ENCODE data around the gene BACH2. TPM values are rescaled to one million over a fixed set of nuclear protein-coding genes. Genes with fewer than 3 reads are reported as not detected.
A peak's percentile ranks its signal among the peaks of the same experiment; 100 is the strongest.
"Not testable (repeated sequence)": the region's sequence is repeated elsewhere in the genome, so short reads cannot be mapped to it uniquely, and the experiment has no call there.

BACH2 gene
- total RNA-seq, 2 experiments from 2014 or later = 60.7 to 66.9 TPM

GRCh38 chr6:90062667-90063066 is 234.0 kb downstream of the BACH2 start:
- Mint-ChIP-seq H3K4me1 (ENCODE audit: low read depth) (peaks cover 53% of the 10 kb centered on the region), H3K27me3 (no peaks in the 10 kb centered on the region), H3K36me3 (ENCODE audit: low read depth) (peaks cover 60% of the 10 kb centered on the region), H3K9me3 (peaks cover 9% of the 10 kb centered on the region), H3K27ac (no peak overlapping the region), H3K4me3 (no peak overlapping the region)
- ChIA-PET POLR2A (interaction anchor here (0.6 to 2.5 kb wide), 4 partner anchors 14 to 176 kb away, joined by 3 to 9 read pairs (median 3); no protein-coding TSS in a partner anchor), CTCF (interaction anchor here (0.7 to 2.5 kb wide), 4 partner anchors 51 to 122 kb away, joined by 3 to 10 read pairs (median 3); no protein-coding TSS in a partner anchor)
- TF ChIP-seq, protein P1, sequence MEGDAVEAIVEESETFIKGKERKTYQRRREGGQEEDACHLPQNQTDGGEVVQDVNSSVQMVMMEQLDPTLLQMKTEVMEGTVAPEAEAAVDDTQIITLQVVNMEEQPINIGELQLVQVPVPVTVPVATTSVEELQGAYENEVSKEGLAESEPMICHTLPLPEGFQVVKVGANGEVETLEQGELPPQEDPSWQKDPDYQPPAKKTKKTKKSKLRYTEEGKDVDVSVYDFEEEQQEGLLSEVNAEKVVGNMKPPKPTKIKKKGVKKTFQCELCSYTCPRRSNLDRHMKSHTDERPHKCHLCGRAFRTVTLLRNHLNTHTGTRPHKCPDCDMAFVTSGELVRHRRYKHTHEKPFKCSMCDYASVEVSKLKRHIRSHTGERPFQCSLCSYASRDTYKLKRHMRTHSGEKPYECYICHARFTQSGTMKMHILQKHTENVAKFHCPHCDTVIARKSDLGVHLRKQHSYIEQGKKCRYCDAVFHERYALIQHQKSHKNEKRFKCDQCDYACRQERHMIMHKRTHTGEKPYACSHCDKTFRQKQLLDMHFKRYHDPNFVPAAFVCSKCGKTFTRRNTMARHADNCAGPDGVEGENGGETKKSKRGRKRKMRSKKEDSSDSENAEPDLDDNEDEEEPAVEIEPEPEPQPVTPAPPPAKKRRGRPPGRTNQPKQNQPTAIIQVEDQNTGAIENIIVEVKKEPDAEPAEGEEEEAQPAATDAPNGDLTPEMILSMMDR (IDR thresholded peaks at IDR 0.05) = no peak
- DNase-seq = no peak
- ATAC-seq = no peak
- intact Hi-C loops (cut with micrococcal nuclease) = no loop called here

DNA sequence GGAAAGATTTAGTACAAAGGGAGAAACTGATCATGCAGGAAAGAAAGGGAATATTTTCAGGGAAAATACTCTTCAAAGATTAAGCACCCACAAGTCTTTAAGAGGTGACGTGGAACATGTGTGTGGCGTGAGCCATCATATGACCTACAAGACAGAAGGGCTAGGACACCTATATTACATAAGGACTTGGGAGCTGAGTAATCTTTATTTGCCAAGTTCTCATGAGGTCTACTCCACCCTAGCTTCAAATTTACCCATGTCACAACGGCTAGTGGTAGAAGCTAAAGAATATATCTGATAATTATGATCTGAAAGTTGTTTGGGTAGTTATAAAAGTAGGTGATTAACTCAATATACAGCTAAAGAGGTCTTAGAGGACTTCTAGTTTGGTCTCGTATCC is 234.6 kb downstream of the BACH2 start:
- H3K27me3 Mint-ChIP-seq = no peaks in the 10 kb centered on the region
- peaks cover 60% of the 10 kb centered on the region for H3K36me3 Mint-ChIP-seq (ENCODE audit: low read depth)
- no peak overlapping the region for H3K27ac Mint-ChIP-seq
- intact Hi-C loops (cut with micrococcal nuclease) = no loop called here
- H3K9me3 Mint-ChIP-seq = peaks cover 11% of the 10 kb centered on the region
- peaks cover 52% of the 10 kb centered on the region for H3K4me1 Mint-ChIP-seq (ENCODE audit: low read depth)
- TF ChIP-seq, protein P1 (IDR thresholded peaks at IDR 0.05) = no peak
- ATAC-seq (no peak), DNase-seq (no peak)
- H3K4me3 Mint-ChIP-seq = no peak overlapping the region
- CTCF ChIA-PET = interaction anchor here (0.8 to 2.5 kb wide), 4 partner anchors 9 to 121 kb away, joined by 3 to 10 read pairs (median 3); no protein-coding TSS in a partner anchor
- POLR2A ChIA-PET = interaction anchor here (1.0 to 2.5 kb wide), 5 partner anchors 11 to 55 kb away, joined by 3 to 9 read pairs (median 5); no protein-coding TSS in a partner anchor

DNA sequence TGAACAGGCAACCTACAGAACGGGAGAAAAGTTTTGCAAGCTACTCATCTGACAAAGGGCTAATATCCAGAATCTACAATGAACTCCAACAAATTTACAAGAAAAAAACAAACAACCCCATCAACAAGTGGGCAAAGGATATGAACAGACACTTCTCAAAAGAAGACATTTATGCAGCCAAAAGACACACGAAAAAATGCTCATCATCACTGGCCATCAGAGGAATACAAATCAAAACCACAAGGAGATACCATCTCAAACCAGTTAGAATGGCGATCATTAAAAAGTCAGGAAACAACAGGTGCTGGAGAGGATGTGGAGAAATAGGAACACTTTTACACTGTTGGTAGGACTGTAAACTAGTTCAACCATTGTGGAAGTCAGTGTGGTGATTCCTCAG is 237.5 kb downstream of the BACH2 start:
- ATAC-seq; H3K27me3 Mint-ChIP-seq; CTCF ChIA-PET; DNase-seq; H3K4me3 Mint-ChIP-seq; POLR2A ChIA-PET; intact Hi-C loops (cut with micrococcal nuclease): not testable (repeated sequence)
- Mint-ChIP-seq H3K36me3 (ENCODE audit: low read depth) (peaks cover 62% of the 10 kb centered on the region), H3K27ac (peak overlapping the region; percentile 16), H3K9me3 (peaks cover 26% of the 10 kb centered on the region), H3K4me1 (ENCODE audit: low read depth) (peaks cover 50% of the 10 kb centered on the region)

- CTCF ChIA-PET; POLR2A ChIA-PET; ATAC-seq; H3K4me3 Mint-ChIP-seq; DNase-seq; intact Hi-C loops (cut with micrococcal nuclease); H3K27me3 Mint-ChIP-seq; H3K27ac Mint-ChIP-seq: not testable (repeated sequence)
- Mint-ChIP-seq H3K36me3 (ENCODE audit: low read depth) (peaks cover 83% of the 10 kb centered on the region), H3K9me3 (peaks cover 34% of the 10 kb centered on the region), H3K4me1 (ENCODE audit: low read depth) (peaks cover 61% of the 10 kb centered on the region)
Measured at GRCh38 chr6:90055924-90056323, 240.7 kb downstream of the BACH2 start.

- H3K27me3 Mint-ChIP-seq; intact Hi-C loops (cut with micrococcal nuclease); H3K4me3 Mint-ChIP-seq; DNase-seq; ATAC-seq; H3K27ac Mint-ChIP-seq: not testable (repeated sequence)
- peaks cover 79% of the 10 kb centered on the region for H3K36me3 Mint-ChIP-seq (ENCODE audit: low read depth)
- POLR2A ChIA-PET = interaction anchor here (1.6 kb wide), 1 partner anchor 9 kb away, joined by 3 read pairs; no protein-coding TSS in a partner anchor
- peaks cover 31% of the 10 kb centered on the region for H3K9me3 Mint-ChIP-seq
- peaks cover 69% of the 10 kb centered on the region for H3K4me1 Mint-ChIP-seq (ENCODE audit: low read depth)
- CTCF ChIA-PET = interaction anchor here (1.1 kb wide), 1 partner anchor 113 kb away, joined by 3 read pairs; no protein-coding TSS in a partner anchor
Measured at GRCh38 chr6:90054193-90054592, 242.4 kb downstream of the BACH2 start.

- H3K9me3 Mint-ChIP-seq = peaks cover 29% of the 10 kb centered on the region
- peaks cover 73% of the 10 kb centered on the region for H3K4me1 Mint-ChIP-seq (ENCODE audit: low read depth)
- POLR2A ChIA-PET = interaction anchor here (1.6 kb wide), 1 partner anchor 8 kb away, joined by 3 read pairs; no protein-coding TSS in a partner anchor
- CTCF ChIA-PET = interaction anchor here (1.1 kb wide), 1 partner anchor 113 kb away, joined by 3 read pairs; no protein-coding TSS in a partner anchor
- no peak for ATAC-seq
- DNase-seq = no peak
- TF ChIP-seq, protein P1 (IDR thresholded peaks at IDR 0.05) = no peak
- peak overlapping the region; percentile 71 for H3K27ac Mint-ChIP-seq
- H3K4me3 Mint-ChIP-seq = no peak overlapping the region
- no peaks in the 10 kb centered on the region for H3K27me3 Mint-ChIP-seq
- H3K36me3 Mint-ChIP-seq (ENCODE audit: low read depth) = peaks cover 80% of the 10 kb centered on the region
- intact Hi-C loops (cut with micrococcal nuclease) = no loop called here
Measured at GRCh38 chr6:90053614-90054013, 243.0 kb downstream of the BACH2 start.
